Ammon's horn (tissue), 1 donor: ENCODE data around the gene RPGR.

Experiments used
- DNase-seq: peaks from one replicate; pipeline ENCODE4 v3.0.0-alpha.2; 2016; ENCODE audit warnings: low spot score

The RPGR gene, protein sequence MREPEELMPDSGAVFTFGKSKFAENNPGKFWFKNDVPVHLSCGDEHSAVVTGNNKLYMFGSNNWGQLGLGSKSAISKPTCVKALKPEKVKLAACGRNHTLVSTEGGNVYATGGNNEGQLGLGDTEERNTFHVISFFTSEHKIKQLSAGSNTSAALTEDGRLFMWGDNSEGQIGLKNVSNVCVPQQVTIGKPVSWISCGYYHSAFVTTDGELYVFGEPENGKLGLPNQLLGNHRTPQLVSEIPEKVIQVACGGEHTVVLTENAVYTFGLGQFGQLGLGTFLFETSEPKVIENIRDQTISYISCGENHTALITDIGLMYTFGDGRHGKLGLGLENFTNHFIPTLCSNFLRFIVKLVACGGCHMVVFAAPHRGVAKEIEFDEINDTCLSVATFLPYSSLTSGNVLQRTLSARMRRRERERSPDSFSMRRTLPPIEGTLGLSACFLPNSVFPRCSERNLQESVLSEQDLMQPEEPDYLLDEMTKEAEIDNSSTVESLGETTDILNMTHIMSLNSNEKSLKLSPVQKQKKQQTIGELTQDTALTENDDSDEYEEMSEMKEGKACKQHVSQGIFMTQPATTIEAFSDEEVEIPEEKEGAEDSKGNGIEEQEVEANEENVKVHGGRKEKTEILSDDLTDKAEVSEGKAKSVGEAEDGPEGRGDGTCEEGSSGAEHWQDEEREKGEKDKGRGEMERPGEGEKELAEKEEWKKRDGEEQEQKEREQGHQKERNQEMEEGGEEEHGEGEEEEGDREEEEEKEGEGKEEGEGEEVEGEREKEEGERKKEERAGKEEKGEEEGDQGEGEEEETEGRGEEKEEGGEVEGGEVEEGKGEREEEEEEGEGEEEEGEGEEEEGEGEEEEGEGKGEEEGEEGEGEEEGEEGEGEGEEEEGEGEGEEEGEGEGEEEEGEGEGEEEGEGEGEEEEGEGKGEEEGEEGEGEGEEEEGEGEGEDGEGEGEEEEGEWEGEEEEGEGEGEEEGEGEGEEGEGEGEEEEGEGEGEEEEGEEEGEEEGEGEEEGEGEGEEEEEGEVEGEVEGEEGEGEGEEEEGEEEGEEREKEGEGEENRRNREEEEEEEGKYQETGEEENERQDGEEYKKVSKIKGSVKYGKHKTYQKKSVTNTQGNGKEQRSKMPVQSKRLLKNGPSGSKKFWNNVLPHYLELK

GRCh38 chrX:38327007-38327774, at the start of gene RPGR:
Gene RPGR (minus strand): TSS chrX:38327509. CDS start chrX:38327367, 142 bp downstream.
- DNase-seq: peak; percentile 96

- DNase-seq: no peak
Observed at GRCh38 chrX:38376747-38377146, 49.4 kb upstream of the RPGR start.

GRCh38 chrX:38375891-38376290, 48.6 kb upstream of the RPGR start:
- no peak for DNase-seq

- no peak for DNase-seq
Observed at GRCh38 chrX:38374431-38374830, 47.1 kb upstream of the RPGR start.

DNA sequence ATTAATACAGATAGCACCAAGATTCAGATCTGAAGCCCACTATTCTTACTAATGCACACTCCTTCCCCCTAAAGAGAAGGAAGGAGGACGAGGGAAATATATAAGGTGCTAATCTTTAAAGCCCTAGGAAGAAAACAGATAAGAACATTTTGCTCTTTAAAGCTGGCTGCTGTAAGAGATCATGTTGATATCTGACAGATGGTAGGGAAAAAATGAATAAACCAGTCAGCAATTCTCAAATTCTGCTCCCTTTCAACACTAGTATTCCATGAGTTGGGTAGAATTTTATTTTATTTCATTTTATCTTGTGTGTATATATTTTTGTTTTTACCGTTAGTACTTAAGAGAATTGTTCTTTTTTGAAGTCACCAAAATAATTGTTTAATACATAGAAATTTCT, 44.3 kb upstream of the RPGR start:
- no peak for DNase-seq

- DNase-seq: no peak
Observed at GRCh38 chrX:38368774-38369173, 41.5 kb upstream of the RPGR start.

- peak; percentile 4 for DNase-seq
Observed at GRCh38 chrX:38365954-38366353, 38.6 kb upstream of the RPGR start.

DNA sequence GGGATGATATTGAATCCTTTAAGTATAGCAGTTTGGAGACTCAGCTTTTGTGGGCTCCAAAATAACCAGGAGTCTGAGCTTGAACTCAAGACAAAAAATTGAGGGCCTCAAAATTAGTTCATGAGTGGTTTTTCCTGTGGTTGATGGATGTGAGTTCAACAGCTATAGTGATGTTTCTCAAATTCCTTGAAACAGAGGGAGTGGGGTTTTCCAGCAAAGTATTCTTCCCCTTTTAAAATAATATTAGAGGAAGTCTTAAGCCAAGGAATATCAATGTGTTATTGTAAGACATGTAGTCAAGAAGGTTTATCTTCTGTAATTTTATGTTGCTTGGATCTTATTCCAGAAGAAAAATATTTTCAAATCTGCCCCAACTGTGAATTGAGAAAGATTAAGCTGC, 35.7 kb upstream of the RPGR start:
- no peak for DNase-seq

GRCh38 chrX:38357747-38358673, 30.7 kb upstream of the RPGR start:
- DNase-seq: no peak

GRCh38 chrX:38356401-38356800, 29.1 kb upstream of the RPGR start:
- no peak for DNase-seq

DNA sequence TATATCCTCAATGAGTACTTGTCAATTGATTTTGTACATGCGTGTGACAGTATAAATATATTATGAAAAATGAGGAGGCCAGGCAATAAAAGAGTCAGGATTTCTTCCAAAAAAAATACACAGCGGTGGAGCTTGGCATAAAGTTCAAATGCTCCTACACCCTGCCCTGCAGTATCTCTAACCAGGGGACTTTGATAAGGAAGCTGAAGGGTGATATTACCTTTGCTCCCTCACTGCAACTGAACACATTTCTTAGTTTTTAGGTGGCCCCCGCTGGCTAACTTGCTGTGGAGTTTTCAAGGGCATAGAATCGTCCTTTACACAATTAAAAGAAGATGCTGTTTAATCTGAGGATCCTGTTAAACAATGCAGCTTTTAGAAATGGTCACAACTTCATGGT, 25.1 kb upstream of the RPGR start, which contains the start of gene OTC:
Gene OTC (plus strand): TSS at position 243 of the 400 bp plus-strand sequence. CDS start 93 bp downstream, at position 336.
- DNase-seq: no peak

- no peak for DNase-seq
Observed at GRCh38 chrX:38351346-38351745, 24.0 kb upstream of the RPGR start.

GRCh38 chrX:38347136-38347535, 19.8 kb upstream of the RPGR start:
- peak; percentile 38 for DNase-seq

GRCh38 chrX:38346150-38346549, 18.8 kb upstream of the RPGR start:
- DNase-seq: no peak

DNA sequence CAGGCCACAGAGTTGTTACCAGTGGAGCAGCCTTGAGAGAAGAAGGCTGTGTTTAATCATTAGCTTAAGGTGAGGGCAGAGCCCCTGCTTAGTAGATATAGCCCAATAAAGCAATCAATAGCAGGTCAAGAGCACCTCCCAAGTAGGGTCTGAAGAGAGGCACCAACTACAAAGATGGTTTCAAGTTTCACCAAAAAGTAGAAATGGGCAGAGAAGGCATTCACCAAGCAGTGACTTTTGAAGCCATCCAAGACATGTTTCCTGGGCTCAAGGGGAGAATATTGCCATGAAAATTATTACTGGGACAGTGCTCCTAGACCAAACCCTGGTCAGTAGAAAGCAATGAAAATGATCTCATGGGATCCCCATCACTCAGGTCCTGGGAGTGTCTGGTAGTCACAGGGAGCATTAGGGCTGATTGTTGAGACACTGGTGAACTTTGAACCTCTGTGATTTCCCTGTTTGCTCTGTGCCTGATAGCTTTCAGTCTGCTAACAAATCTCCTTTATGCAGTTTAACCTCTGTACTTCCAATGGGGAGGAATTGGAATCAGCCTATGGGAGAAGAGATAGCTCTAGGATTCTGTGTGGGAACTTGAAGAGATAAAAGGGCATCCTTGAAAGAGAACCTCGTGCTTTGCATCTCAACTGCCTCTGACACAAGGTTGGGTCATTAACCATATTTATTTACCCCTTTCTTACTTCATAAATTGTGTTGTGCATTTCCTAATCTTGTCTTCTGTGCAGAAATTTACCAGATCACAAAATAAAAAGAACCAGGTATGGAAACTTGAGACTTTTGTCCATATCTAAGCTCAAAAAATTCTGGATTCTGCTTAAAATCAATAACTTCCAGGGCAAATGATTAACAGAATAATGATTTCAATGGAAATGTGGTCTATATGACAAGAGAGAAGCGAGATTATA, 15.8 kb upstream of the RPGR start:
- no peak for DNase-seq

DNA sequence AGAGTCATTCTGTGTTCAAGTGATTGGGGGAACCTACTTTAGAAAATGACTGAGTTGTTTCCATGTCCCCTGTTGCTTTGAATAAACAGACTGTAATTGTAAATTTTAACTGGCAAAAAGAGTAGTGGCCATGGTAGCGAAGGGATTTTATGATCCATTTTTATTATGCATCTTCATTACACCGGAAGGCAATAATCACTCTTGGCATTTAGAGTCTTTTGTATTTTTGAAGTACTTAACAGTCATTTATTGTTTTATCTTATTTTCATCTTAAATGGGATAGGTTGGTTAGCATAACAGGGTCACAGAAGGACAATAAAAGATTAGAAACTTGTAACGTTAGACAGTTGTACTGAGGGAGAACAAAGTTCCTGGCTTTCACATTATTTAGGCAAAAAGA, 14.1 kb upstream of the RPGR start:
- no peak for DNase-seq

DNA sequence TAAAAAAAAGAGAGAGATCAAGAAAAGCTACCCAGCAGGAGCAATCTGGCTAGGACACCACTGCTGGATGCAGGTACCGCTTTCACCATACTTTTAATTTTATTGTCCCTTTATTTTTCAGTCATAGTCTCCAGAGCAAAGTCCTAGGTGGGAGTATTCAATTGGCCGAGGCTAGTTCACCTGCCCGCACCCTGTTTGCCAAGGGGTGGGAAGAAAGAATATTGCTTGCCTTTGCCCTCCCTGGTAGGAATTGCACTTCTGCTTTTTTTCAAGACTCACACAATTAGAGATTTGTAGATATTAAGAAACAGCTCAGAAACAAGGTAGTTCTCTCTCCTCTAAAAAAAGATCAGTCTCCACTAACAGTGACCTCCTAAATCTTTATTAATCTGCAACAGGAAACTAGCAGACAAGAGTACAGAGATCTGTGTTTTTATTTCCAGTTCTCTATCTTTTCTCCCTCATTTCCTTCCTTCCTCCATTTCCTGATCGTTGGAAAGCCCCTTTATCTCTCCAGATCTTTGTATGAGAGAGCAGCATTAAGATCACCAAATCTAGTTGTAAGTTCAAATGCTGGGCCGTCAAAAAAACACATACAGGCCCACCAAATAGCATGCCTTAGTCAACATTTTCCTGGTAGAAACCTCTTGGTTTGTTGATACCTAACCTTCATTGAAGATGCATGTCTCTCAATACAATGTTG, 9.4 kb upstream of the RPGR start:
- DNase-seq: no peak

- DNase-seq: peak; percentile 33
Observed at GRCh38 chrX:38335382-38335781, 8.1 kb upstream of the RPGR start.

DNA sequence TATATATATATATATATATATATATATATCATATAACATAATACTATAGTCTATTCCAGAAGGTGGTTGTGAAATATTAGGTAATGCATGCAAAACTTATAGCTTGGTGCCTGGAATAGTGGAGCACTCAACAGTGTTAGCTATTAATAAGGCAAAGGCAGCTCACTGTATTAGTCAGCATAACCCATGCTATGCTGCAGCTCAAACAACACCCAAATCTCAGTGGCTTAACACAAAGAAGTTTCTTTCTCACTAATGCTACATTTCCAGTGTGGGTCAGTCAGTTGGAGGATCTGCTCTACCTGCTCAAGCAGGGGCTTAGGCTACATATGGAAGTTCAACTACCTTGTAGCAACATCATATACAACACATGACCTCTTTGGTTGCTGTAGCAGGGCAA, 5.2 kb upstream of the RPGR start:
- DNase-seq: no peak
